HG03280 (cell line): Measurements from ENCODE around the gene CS.
A peak's percentile ranks its signal among the peaks of the same experiment; 100 is the strongest.
"Not testable (repeated sequence)": the region's sequence is repeated elsewhere in the genome, so short reads cannot be mapped to it uniquely, and the experiment has no call there.

Experiments used
- ATAC-seq: cut with Tn5 transposase; IDR thresholded peaks from one replicate; pipeline ENCODE4 v1.9.1; 2021; ENCODE audit warnings: mild to moderate bottlenecking, moderate library complexity; ENCODE audit not compliant: unreplicated experiment

The CS gene

DNA sequence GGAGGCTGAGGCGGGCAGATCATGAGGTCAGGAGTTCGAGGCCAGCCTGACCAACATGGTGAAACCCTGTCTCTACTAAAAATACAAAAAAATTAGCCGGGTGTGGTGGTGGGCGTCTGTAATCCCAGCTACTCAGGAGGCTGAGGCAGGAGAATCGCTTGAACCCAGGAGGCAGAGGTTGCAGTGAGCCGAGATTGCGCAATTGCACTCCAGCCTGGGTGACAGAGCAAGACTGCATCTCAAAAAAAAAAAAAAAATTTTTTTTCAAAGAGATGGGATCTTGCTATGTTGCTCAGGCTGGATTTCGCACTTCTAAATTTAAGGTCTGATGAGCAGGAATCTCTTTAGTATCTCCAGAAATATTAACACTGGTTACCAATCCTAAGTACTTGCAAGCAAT lies 21.5 kb upstream of the CS start:
- ATAC-seq: not testable (repeated sequence)

GRCh38 chr12:56321027-56321426 lies 20.9 kb upstream of the CS start:
- ATAC-seq: no peak

GRCh38 chr12:56317675-56318074 lies 17.5 kb upstream of the CS start:
- no peak for ATAC-seq

- ATAC-seq: peak; percentile 86
Observed at GRCh38 chr12:56315622-56316473, 15.7 kb upstream of the CS start, which contains the start of gene CNPY2. CNPY2 (minus strand) TSS chr12:56315988; CDS start chr12:56315217, 771 bp downstream.

DNA sequence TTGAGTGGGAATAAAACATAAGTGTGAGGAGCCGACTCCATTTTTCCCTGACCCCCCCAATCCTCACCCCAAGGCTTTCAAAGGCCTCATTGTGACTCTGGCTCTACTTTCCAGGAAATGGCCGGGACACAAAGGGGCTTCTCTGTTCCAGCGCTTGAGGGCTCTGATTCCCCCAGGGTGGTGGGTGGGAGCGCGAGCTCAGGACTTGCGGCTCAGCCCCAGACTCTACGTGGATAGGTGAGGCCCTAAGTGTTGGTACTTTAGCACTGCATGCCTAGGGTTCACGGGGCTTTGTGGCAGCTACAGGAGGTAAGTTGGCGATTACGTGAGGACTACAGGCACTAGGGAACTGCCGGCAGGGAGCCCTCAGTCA lies 15.1 kb upstream of the CS start:
- ATAC-seq: no peak

- ATAC-seq: no peak
Observed at GRCh38 chr12:56311003-56311402, 10.9 kb upstream of the CS start.

DNA sequence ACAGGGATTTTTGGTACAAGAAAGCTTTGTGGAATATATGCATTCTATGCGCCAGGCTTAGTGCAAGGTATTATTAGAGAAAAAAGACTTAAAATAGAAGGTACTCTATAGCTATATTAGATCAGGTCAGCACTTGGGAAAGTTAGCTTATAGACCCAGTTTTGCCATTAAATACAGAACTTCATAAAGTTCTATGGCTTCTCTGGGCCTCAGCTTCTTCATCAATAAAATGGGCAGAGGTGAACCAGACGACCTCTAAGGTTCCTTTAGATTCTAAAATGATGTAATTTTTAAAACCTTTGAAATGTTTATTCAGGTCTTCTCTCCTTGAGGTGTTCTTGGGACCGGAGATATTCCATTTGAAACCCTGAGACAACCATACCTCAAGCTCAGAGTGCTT lies 8.6 kb upstream of the CS start:
- ATAC-seq: no peak

DNA sequence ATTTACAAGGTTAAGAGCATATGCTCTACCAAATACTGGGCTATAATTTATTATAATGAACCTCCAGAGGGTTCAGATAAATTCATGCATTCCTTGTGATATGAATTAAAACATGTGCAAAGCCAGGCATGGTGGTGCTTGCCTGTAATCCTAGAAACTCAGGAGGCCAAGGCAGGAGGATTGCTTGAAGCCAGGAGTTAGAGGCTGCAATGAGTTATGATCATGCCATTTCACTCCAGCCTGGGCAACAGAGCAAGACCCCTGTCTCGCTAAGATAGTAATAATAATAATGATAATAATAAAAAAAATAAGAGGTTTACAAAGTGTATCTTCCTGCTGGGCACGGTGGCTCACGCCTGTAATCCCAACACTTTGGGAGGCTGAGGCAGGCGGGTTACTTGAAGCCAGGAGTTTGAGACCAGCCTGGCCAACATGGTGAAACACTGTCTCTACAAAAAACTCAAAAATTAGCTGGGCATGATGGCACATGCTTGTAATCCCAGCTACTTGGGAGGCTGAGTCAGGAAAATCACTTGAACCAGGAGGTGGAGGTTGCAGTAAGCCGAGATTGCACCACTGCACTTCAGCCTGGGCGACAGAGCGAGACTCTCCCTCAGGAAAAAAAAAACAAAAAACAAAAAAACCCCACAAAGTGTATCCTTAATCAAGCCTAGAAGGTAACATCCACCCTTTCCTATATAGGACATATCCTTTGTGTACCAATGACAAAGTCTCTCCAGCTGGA lies 7.3 kb upstream of the CS start:
- no peak for ATAC-seq

DNA sequence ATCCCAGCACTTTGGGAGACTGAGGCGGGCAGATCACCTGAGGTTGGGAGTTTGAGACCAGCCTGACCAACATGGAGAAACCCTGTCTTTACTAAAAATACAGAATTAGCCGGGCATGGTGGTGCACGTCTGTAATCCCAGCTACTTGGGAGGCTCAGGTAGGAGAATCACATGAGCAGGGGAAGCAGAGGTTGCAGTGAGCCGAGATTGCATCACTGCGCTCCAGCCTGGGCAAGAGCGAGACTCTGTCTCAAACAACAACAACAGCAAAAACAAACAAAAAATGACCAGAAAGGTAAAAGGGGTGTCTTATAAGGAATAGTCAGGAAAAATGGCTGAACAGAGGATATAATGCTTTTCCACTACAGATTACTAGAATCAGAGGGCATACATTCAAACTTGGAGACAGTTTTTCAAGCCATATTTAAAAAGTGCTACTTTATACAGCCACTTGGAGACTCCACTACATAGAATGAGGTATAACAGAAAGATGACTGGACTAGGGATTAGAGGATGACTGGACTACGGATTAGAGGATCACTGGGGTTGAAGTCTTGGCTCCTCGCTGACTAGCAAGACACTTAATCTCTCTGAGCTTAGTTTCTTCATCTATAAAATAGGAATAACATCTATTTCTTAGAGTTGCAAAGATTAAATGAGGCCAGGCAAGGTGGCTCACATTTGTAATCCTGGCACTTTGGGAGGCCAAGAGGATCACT lies 4.9 kb upstream of the CS start:
- no peak for ATAC-seq

DNA sequence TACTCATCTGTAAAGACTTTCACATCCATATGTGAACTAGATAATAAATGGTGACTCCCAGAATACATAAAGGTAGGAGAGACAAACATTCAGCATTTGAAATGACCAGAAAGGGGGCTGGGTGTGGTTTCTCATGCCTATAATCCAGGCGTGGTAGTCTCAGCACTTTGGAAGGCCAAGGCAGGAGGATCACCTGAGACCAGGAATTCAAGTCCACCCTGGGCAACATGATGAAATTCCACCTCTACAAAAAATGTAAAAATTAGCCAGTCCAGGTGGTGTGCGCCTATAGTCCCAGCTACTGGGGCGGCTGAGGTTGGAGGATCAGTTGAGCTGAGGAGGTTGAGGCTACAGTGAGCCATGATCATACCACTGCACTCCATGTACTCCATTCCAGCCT lies 4.1 kb upstream of the CS start:
- ATAC-seq: no peak

DNA sequence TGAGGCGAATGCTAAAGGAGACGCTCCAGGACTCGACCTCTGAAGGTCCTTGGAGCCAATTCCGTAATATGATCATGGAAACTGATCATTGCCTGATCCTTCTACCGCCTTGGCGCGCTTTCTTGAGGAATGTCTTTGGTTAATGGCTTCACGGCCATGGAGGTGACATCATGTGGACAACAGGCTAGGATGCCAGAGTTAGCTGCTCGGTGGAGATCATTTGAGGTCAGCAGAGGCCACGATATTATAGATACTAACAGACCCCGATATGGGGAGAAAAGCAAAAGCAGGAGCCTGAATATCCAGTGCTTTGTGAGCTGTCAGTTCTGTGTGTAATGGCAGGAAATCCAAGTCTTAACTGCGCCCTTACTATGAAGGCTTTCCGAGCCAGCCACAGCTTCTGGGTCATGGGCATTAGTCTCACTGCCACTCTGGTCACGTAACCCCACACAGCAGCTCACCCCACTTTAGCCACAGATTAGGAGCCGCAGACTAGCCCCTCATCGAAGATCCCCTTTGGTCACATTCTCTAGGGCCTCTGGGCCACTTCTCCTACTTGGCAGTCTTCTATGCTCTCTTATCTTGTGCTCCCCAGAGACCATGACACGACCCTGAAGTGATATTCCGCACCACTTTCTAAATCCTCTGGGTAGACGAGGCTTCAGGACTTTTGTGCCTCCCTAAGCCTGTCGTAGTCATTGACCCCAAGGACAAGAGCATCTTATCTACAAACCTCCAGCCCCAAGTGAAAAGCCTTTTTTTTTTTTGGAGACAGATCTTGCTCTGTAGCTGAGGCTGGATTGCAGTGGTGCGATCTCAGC lies 724 bp upstream of the CS start:
- ATAC-seq: no peak

- ATAC-seq: no peak
Observed at GRCh38 chr12:56299308-56299852, 750 bp downstream of the CS start.

DNA sequence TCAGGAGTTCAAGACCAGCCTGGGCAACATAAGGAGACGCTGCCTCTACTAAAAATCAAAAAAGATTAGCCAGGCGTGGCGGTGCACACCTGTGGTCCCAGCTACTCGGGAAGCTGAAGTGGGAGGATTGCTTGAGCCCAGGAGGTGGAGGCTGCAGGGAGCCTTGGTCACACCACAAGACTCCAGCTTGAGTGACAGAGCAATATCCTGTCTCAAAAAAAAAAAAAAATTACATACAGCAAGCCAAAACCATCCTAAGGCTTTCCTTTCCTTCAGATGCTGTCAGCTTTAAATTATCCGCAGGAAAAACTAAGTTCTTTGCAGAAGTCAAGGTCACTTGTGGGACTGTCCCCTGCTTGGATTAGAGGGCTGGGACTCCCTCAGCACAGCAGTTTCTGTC lies 1.3 kb downstream of the CS start:
- ATAC-seq: no peak

GRCh38 chr12:56297400-56297799 lies 2.7 kb downstream of the CS start:
- ATAC-seq: no peak

GRCh38 chr12:56296295-56296694 lies 3.8 kb downstream of the CS start:
- ATAC-seq: no peak

DNA sequence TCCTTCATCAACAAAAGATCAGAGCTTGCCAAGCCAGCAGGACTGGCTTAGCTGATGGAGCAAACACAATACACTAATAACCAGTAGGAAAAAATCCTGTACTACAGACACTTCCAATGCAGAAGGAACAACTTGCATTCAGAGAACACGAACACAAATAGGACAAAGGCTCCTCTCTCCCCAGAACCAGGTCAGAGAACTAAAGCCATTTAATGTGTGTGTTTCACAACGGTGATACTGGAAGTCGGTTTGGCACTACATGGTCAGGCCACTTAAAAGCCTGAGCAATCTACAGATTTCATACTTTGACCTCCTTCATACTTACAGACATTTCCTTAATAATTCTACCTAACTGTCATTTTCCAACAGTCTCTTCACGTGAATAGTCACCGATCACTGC lies 6.3 kb downstream of the CS start:
- no peak for ATAC-seq

- ATAC-seq: no peak
Observed at GRCh38 chr12:56288705-56289387, 11.3 kb downstream of the CS start.

DNA sequence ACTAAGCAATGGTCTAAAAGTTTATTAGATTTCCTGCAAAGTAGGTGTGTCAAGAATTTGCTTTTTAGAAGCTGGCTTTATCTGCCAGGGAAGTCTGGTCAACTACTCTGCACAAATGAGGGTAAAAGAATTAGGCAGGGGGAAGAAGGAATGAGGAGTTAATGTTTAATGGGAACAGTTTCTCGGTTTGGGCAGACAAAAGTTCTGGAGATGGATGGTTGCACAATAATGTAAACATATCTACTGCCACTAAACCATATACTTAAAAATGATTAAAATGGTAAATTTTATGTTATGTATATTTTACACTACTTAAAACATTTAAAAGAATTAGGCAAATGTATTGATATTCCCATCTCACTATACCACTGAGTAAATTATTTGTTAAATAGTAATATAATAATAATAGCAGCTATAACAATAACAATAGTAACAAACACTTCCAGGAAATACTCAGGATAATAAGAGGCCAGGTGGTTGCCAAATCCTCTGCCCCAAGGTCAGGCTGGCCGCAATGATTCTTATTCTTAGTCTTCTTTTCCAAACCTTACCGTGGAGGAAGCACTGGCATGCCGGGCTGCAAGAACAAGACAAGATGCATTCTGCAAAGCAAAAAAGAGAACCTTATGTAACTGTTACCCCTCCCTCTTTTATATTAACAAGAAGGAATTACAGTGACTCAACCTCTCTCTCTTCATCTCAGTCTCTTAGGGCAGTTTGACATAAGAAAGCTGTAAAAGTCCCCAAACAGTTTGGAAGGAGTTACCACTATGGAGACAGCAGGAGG lies 13.9 kb downstream of the CS start:
- ATAC-seq: no peak

DNA sequence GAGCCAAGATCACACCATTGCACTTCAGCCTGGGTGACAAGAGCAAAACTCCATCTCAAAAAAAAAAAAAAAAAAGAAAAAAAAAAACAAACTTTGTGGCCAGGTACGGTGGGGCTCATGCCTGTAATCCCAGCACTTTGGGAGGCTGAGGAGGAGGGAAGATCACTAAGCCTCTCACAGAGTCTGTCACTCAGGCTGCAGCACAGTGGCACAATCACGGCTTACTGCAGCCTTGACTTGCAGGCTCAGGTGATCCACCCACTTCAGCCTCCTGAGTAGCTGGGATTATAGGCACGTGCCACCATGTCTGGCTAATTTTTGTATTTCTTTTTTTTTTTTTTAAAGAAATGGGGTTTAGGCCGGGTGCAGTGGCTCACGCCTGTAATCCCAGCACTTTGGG lies 15.9 kb downstream of the CS start:
- ATAC-seq: not testable (repeated sequence)
